Right renal cortex interstitium (tissue), 3 donors: Measurements from ENCODE around the gene CAMK2A. TPM values are rescaled to one million over a fixed set of nuclear protein-coding genes. Genes with fewer than 3 reads are reported as not detected.

Source experiments
- DNase-seq, 3 donors: peaks; one replicate each; pipeline ENCODE4 v3.0.0-alpha.2; 2013; ENCODE audit warnings: low read depth in 3 of 3, low spot score in 2 of 3
- polyA plus RNA-seq, 3 donors: library from polyadenylated mRNA; unstranded; fragments of 120-200 nt; gene quantifications; one replicate each; pipeline ENCODE4 v1.2.1, GENCODE V29; 2013; ENCODE audit not compliant: insufficient read length in 3 of 3

The CAMK2A gene
- polyA plus RNA-seq, 3 donors: 2.5 to 4.4 (median 2.5) TPM

DNA sequence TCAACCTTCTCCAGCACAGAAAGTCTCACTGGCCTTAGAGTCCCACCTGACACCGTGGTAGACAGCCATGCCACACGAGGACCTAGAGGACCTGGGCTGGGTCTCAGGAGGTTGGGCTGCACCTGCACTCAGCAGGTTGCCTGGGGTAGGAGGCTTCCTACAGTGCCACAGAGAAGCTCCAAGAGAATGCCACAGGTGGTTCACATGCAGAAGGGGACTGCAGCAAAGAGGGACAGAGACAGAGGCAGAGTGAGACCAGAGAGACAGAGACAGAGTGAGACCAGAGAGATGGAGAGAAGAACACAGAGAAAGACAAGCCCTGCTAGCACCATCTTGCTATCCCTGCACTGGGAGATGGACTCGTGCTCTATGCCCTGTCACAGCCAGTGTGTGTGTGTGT is 5.7 kb downstream of the CAMK2A start:
- no peak for DNase-seq

DNA sequence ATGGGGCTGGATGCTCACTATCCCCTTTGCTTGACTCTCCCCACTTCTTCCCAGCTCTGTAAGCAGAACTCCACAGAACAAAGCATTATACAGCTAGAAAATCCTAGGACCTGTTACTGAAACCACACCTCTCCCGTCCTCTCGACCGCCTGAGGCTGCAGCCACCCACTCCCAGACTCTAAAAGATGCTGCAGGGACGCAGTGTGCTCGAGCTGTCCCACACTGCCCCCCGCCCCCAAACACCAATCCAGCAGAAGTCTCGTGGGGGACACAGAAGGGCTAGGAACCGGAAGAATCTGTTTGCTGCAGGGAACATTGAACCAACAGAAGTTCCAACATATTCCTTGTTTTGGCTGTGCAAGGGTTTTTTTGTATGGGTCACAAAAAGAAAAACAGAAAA is 7.6 kb downstream of the CAMK2A start:
- no peak for DNase-seq

DNA sequence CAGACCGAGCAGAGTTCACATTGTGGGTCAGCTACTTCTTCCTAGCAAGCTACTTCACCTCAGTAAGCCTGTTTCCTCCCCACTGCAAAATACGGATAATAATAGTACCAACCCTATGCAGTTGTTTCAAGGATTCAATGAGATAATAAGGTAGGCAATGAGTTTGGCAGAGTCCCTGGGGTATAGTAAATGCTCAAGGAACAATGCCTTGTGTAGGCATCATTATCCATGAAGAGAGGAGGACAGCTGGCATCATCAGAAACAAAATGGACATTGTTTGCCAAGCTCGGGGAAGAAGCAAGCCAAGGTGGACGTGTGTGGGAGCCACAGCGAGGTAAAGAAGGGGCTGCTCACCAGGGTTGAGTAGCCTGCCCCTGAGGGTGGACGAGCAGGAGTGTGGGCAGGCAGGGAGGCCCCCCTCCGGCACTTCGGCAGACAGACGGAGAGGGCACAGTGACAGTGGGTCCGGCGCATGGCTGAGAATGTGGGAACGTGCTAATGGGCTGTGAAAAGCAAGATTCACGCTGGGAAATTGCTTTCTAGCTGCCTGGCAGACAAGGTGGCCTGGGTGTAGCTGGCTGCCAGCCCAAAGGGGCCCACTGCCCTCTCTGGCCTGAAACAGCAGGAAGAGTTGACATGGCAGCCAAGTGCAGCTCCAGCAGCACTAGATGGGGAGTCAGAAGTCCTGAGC is 10.1 kb downstream of the CAMK2A start:
- DNase-seq: no peak

DNA sequence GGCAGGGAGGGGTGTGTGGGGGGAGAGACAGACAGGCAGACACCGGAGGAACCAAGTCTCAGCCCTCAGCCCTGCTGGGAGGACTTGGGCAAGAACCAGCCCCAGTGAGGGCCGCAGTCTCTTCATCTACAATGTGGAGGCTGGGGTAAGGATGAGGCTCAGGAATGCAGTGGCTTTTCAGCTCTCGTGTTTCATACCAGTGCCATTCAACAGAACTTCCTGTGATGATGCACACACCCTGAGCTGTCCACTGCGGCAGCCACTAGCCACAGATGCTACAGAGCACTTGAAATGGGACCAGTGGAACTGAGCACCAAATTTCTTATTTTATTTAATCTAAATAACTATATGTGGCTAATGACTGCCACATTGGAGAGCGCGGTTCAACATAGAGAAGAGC is 10.7 kb downstream of the CAMK2A start:
- DNase-seq: no peak

DNA sequence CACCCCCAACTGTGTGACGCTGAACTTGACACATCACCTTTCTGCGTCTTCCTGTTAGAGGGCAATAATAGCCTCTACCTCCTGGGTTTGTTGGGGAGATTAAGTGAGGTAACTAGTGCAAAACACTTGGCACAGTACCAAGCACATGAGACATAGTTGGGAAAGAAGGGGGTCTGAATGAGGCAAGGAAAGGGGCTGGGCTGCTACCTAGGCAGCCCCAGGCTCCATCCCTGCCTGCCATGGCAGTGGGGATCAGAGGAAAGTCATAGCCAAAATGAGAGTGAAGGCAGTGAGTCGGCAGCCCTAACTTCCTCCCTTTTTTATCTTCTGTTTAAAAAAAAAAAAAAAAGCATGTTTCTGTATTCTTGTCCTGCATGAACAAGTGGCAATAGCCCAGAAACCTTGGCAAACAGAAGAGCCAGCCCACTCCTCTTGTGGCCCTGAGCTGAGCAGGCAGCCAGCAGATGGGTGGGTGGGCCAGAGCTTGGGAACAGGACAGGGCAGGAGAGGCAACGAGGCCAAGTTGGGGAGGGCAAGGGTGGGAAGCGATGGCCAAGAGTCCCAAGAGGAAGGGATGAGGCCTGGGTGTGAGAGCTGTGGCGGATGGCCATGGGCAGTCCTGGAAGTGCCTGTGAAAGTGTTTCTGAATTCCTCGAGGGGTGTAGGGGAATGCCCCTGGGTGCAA is 11.4 kb downstream of the CAMK2A start:
- no peak for DNase-seq

DNA sequence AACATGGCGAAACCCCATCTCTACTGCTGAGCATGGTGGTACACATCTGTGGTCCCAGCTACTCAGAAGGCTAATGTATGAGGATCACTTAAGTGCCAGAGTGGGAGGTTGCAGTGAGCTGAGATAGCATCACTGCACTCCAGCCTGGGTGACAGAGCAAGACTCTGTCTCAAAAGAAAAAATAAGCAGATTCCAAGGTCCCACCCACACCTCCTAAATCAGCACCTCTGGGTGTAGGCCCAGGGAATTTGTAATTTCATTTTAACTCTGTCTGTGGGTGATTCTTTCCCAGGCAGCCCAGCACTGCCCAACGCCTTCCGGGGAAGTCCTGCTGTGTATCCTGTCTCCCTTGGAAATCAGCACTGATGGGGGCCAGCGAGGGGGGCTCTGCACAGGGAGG is 12.5 kb downstream of the CAMK2A start:
- no peak for DNase-seq

DNA sequence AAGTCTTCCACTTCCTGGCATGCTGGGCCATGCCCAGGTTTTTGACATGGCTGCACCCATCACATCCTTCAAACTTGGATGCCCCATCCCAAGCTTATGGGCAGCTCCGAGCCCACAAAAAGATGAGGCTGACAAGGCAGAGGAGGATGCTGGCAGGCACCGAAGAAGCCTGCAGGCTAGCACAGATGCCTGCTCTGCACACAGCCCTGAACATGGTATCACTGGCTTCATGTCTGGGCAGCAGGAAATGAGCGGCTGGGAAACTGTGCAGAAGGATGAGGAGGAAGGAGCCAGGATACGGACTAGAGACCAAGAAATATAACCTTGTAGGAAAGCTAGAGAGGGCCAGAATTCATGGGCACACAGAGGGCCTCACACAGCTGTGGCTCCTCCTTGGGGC is 14.8 kb downstream of the CAMK2A start:
- DNase-seq: no peak

DNA sequence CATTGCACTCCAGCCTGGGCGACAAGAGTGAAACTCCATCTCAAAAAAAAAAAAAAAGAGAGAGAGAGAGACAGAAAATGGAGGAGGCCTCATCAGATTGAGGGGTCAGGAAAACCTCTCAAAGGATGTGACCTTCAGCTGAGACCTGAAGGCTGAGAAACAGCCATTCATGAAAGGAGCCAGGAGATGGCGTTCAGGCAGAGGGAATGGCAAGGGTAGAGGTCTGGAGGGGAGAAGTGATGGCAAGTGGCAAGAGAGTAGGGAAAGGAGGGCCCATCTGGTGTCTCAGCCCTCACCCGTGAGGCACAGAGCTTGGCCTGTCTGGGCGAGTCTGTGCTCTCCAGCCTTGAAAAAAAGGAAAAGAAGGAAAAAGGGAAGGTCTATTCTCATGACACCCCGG is 17.0 kb downstream of the CAMK2A start:
- no peak for DNase-seq

DNA sequence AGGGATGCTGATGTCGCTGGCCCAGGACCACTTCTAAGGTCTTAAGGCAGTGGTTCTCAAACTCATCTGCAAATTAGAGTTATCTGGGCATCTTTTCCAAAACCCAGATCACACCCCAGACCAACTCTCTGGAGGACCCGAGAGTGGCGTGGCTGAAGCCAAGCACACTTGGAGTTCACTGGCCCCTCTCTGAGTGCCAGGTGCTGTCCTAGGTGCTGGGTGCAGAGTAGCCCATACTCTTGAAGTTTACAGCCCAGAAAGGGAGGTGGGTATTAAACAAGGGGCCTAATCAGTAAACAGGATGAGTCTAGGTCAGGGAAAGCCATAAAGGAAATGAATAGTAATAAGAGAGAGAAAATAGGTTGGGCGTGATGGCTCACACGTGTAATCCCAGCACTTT is 17.6 kb downstream of the CAMK2A start:
- no peak for DNase-seq

DNA sequence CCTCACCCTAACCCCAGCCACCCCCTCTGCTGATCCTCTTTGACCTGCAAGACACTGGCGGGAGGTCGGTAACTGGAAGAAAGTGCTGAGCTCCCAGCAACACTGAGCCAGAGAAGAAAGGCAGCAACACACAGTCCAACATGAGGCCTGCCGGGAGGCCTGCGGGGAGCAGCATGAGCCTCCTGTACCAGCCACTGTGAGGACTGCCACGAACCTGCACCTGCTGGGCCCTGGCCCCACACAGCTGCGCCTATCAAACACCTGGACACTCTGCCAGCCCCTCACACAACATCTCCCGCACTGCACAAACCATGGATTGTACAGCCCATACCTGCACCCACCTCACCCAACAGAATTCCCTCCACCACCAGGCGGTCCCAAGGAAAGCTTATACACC is 18.3 kb downstream of the CAMK2A start:
- no peak for DNase-seq

DNA sequence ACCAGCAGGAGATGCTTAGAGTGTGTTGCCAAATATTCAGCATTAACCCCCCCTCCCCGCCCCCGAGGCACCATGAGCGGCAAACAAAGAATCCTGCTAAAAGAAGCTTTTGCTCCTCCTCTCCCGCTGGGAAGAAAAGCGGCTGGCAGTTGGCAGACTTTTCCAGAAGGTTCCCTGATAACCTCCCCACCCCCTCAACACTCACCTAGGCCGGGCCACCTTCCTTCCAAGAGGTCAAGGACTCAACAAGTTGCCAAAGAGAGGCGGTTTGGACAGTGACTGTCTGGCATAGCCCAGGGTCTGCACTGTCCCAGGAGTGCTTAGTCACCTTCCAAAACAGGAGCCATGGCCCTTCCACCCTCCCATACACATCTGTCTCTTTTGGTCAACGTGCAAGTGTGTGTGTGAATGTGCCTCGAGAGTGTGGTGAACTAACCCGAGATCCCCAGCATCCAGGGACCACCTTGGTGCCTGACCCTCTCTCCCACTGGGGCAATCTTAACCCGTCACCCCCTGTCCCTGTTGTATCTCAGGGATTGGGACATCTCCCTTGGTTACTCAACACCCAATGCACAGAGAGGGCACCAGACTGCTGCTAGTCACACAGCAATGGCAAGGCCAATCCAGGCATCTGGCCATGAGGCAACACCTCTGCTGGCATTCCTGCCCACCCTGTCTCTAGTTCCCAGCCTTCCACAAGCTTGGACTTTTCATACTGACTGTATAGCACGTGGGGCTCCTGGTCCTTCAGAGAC is 18.9 kb downstream of the CAMK2A start:
- DNase-seq: no peak

DNA sequence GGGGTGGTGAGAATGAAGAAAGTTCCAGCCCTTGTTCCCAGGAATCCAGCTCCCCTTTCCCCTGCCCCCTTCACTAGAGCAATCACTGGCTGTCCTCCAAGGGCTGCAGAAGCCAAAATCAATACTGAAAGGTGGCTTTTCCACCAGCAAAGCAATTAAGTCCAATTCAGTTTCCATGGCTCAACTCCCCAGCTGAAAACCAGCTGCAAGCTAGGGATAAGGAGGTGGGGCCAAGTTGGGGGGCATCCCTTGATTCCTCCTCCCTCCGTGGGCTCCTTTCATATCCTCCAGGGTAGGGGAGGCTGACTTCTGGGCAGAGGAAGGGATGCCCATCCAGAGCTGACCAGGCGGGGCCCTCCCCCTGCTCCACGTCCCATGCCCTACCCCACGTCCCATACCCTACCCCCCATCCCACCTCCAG is 22.7 kb downstream of the CAMK2A start:
- DNase-seq: no peak

DNA sequence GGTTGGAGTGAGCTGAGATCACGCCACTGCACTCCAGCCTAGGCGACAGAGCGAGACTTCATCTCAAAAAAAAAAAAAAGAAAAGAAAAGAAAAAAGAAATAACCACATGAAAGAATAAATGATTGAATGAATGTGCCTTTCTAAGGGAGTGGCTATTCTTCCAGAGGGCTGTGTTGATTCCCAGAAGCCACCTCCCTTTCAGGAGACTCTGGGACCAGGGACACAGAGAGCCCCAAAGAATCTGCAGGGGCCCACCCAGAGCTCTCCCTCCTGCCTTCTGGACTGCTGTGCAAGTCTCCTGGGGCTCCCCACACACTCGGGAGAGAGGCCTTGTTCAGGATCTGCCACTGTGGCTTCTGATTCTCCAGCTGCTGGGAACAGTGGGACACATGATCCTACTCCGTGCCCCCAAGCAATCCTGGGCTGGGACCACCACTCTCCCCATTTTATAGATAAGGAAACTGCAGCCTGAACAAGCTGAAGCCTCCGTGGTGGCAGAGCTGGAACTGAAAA is 23.6 kb downstream of the CAMK2A start:
- no peak for DNase-seq

DNA sequence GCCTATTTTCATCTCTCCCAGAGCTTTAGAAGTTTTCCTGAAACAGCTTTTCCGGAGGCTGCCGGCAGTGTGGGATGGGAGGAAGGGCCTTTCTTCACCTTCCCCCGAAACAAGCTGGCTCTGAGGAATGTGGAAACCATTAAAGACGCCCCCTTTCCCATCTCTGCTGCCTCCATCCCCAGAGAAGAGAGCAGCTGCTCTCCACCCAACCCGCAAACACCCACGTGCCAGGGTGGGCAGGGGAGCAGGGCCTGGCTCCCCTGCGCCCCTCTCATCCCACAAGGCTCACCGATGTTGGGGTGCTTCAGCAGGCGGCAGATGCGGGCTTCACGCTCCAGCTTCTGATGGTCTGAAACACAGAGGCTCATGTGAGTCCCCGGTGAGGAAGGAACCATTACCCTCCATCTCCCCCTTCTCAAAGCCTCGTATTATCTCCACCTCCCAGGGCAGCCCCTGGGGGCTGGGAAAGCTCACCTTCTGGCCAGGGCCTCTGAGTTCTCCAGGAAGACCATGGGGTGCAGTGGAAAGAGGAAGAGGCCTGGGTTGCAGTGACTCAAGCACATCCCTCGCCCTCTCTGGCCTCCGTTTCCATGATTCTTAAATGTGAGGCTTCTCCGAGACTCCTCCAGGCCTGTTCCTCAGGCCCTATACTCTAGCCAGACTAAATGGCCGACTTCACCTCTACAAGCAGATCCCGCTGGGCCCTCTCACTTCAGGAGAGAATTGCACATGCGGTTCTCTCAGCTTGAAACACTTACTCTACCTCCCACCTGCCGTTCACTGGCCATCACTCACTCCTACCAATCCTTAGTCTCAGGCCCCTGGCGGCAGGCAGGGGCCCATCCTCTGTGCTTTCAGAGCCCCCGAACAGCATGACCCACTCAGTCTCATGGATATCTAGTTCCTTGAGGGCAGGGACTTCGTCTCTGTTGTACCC is 24.6 kb downstream of the CAMK2A start:
- DNase-seq: no peak

DNA sequence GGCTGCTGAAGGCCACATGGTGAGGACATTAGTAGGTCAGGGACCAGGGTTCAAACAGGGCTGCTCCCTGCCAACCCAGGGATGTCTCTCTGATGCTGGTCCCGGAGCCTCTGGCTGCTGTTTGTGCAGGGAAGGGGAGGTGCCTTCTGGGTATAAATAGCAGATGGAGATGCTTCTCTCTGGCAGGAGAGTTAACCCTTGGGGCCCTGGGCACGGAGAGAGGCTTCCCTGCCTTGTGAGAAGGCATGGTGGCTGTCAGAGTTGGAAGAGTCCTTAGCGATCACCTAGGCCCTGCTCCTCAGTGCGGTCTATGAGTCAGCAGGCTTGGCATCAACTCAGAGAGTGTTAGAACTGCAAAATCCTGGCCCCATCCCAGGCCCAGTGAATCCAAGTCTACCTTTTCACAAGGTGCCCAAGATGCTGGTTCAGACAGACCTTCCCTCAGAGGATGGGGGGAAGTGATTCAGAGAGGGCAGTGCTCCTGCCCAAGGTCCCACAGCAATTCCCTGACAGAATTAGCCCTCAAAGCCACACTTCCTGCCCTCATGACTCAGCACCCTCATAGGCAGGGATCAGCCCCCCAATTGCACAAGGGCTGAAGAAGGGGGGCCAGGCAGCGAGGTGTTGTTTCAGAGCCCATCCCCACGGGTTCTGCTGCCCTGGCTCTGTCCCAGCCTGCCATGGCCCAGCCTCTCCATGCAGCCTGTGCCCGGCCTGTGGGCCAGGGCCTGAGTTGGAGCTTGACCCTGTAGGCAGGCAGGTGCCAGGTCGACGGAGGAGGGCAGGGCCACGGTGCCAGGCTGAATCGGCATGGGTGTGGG is 25.6 kb downstream of the CAMK2A start:
- no peak for DNase-seq

DNA sequence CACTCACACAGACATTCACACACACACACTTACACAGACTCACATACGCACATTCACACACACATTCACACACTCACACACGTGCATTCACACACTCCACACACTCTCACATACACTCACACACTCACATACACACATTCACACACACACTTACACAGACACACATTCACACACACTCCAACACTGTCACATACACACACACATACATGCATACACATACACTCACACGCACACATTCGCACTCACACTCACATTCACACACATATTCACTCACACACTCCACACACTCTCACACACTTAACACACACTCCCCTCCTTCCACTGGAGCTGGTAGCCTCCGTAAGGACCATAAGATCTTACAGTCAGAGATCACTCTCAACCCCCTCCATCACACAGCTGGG is 26.2 kb downstream of the CAMK2A start:
- DNase-seq: no peak

DNA sequence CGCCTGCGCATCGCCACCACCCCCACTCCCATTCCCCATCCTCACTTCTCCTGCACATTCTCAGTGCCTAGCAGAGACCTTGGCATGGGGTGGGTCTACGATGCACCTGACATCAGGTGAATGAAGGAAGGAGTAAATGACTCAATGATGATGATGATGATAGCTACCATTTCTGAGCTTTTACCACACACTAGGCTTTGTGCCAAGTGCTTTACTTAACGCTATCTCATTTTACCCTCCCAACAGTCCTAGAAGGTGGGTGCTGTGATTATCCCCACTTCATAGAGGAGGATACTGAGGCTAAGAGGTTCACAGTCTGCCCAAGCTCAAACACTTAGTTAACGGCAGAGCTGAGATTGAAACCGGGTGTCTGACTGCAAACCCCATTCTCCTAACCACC is 27.1 kb downstream of the CAMK2A start:
- no peak for DNase-seq

DNA sequence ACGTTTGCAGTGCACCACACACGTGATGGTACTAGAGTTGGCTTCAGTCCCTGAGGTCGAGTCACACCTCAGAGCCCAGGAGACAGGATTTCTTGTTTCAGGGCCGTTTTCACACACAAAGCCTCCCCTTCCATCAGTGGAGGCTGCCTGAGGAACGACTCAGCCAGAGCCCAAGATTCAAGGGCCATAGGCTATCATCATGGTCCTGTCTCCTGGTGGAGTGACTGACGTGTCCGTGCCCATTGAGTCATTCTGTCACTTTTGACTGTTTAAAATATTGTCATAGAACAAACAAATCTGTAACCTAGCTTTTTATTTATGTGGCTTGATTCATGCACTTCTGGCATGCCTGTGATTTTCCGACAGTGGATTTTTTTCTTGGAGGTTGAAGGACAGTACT is 28.3 kb downstream of the CAMK2A start:
- no peak for DNase-seq

DNA sequence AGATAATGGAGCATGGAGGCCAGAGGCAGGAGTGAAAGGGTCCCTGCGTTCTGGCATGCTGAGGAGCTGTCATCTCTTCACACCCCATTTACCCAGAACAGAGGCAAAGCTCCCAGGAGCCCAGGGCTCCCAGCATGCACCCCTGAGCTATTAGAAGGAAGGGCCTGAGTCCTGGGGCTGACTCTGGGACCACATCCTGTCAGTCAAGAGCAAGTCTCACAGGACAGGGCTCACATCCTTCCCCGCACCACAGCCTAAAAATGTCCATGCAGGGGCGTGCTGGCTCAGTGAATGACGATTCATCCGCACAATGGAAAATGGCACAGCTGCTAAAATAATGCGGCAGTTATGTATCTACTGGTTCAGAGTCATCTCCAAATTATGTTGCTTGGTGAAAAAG is 31.4 kb downstream of the CAMK2A start:
- no peak for DNase-seq

DNA sequence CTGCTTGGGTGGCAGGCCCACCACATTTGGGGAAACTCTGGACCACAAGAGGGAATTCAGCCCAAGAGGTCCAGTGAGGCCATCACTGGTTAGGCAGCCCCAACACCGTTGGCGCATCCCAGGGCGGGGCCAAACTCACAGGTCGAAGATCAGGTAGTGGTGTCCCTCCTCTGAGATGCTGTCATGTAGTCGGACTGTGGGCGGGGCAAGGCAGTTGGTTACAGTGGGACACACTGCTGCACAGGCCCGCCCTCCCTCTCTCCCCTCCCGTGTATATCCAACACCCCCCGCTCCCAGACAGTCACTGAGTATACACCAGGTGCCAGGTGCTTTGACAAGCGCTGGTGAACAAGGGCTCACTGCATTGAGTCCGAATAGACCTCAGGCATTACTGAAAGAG is 32.1 kb downstream of the CAMK2A start:
- DNase-seq: no peak
